H1 (cell line): ENCODE results near the gene JPH3. TPM values are rescaled to one million over a fixed set of nuclear protein-coding genes. Genes with fewer than 3 reads are reported as not detected.

ENCODE experiments used
- CTCF ChIA-PET: fragments of 300-600 bp; sonication (Branson Sonifier 250); formaldehyde crosslinking; loops from one replicate; lab custom pipeline; 2021; ENCODE audit not compliant: partially characterized antibody; lab: Charles Lee
- POLR2A ChIA-PET: fragments of 300-600 bp; sonication (Branson Sonifier 250); formaldehyde crosslinking; loops from one replicate; lab custom pipeline; 2021; ENCODE audit warnings: inconsistent platforms; ENCODE audit not compliant: partially characterized antibody; lab: Charles Lee
- DNase-seq, 2 experiments: peaks; one replicate each; pipeline versions ENCODE4 v3.0.0 to v3.0.0-alpha.2; 2010 to 2022; ENCODE audit warnings: low spot score in 2 of 2, low read depth in 1 of 2, mixed read lengths in 1 of 2
- FAIRE-seq: peaks from 2 replicates; lab custom pipeline; 2011; peaks lifted over from hg19 to GRCh38; lab: Jason Lieb, UNC
- H2AFZ ChIP-seq: 2 replicates; pipeline ENCODE4 v1.8.1; 2012; ENCODE audit warnings: low read length, inconsistent platforms
- H2AK5ac ChIP-seq: 2 replicates; pipeline ENCODE4 v1.6.1; 2013; ENCODE audit warnings: low read depth, low read length
- H2BK120ac ChIP-seq: replicated peaks from 2 replicates; pipeline ENCODE3; 2013; ENCODE audit warnings: low read depth, low read length, inconsistent platforms
- H2BK12ac ChIP-seq: 2 replicates; pipeline ENCODE4 v1.6.1; 2013; ENCODE audit warnings: low read depth, low read length
- H2BK15ac ChIP-seq: 2 replicates; pipeline ENCODE4 v1.6.1; 2013; ENCODE audit warnings: low read length
- H2BK20ac ChIP-seq: 2 replicates; pipeline ENCODE4 v1.6.1; 2013; ENCODE audit warnings: low read length
- H2BK5ac ChIP-seq: 2 replicates; pipeline ENCODE4 v1.6.1; 2013; ENCODE audit warnings: low read depth, low read length
- H3K14ac ChIP-seq: 2 replicates; pipeline ENCODE4 v1.6.1; 2013; ENCODE audit warnings: inconsistent platforms; ENCODE audit not compliant: insufficient read length
- H3K18ac ChIP-seq: 2 replicates; pipeline ENCODE4 v1.6.1; 2013; ENCODE audit warnings: low read length; ENCODE audit errors: extremely low read depth
- H3K23ac ChIP-seq: 2 replicates; pipeline ENCODE4 v1.6.1; 2013; ENCODE audit warnings: inconsistent platforms; ENCODE audit not compliant: insufficient read length
- H3K23me2 ChIP-seq: 2 replicates; pipeline ENCODE4 v1.6.1; 2013; ENCODE audit warnings: low read depth, low read length
- H3K27ac ChIP-seq: 2 replicates; pipeline ENCODE4 v1.6.1; 2011; ENCODE audit warnings: low read depth, low read length, inconsistent platforms
- H3K27me3 ChIP-seq, 4 experiments: replicated peaks in 1 of 4; 1 replicate in 1 of 4; 2 replicates in 3 of 4; pipeline versions ENCODE4 v1.6.1 to v1.8.1; 2011 to 2013; ENCODE audit warnings: low read length in 3 of 4, mild to moderate bottlenecking in 3 of 4, inconsistent platforms in 2 of 4, mixed read lengths in 2 of 4, moderate library complexity in 1 of 4; ENCODE audit not compliant: control insufficient read depth in 3 of 4, insufficient read depth in 3 of 4; ENCODE audit errors: extremely low read depth in 1 of 4
- H3K36me3 ChIP-seq, 4 experiments: 2 replicates each; pipeline versions ENCODE4 v1.6.1 to v1.8.1; 2011 to 2013; ENCODE audit warnings: mild to moderate bottlenecking in 4 of 4, low read length in 3 of 4, moderate library complexity in 2 of 4, control low read depth in 1 of 4, inconsistent platforms in 1 of 4; ENCODE audit not compliant: insufficient read depth in 4 of 4, control insufficient read depth in 2 of 4
- H3K4ac ChIP-seq: replicated peaks from 2 replicates; pipeline ENCODE3; 2013; ENCODE audit warnings: low read length, low read depth, mixed read lengths, inconsistent platforms; ENCODE audit not compliant: insufficient read length
- H3K4me1 ChIP-seq, 4 experiments: replicated peaks in 1 of 4; 1 replicate in 1 of 4; 2 replicates in 3 of 4; pipeline versions ENCODE4 v1.6.1 to v1.8.1; 2011 to 2013; ENCODE audit warnings: low read length in 3 of 4, inconsistent platforms in 2 of 4, mixed read lengths in 1 of 4; ENCODE audit not compliant: insufficient read depth in 4 of 4, control insufficient read depth in 3 of 4
- H3K4me2 ChIP-seq, 2 experiments: 2 replicates each; pipeline versions ENCODE4 v1.6.1 to v1.8.1; 2011 to 2013; ENCODE audit warnings: low read depth in 2 of 2, low read length in 2 of 2, control low read depth in 1 of 2, inconsistent platforms in 1 of 2, mild to moderate bottlenecking in 1 of 2; ENCODE audit not compliant: insufficient read depth in 1 of 2
- H3K4me3 ChIP-seq, 4 experiments: fragments of 200-600, 300-600 bp in 1 of 4; sonication (generic), shearing (Covaris generic), sonication (Bioruptor Twin) in 1 of 4; 2 replicates each; pipeline versions ENCODE4 v1.5.1 to v1.8.1; 2011 to 2016; ENCODE audit warnings: low read length in 4 of 4, low read depth in 3 of 4, control low read depth in 2 of 4, inconsistent platforms in 2 of 4, mild to moderate bottlenecking in 2 of 4, mixed read lengths in 1 of 4, moderate library complexity in 1 of 4; ENCODE audit not compliant: insufficient read depth in 2 of 4; ENCODE audit errors: extremely low read depth in 1 of 4
- H3K56ac ChIP-seq: replicated peaks from 2 replicates; pipeline ENCODE3; 2013; ENCODE audit warnings: low read depth, mild to moderate bottlenecking, mixed read lengths, low read length, inconsistent platforms; ENCODE audit not compliant: insufficient read length
- H3K79me1 ChIP-seq: 2 replicates; pipeline ENCODE4 v1.6.1; 2013; ENCODE audit warnings: low read depth, low read length, control low read depth
- H3K79me2 ChIP-seq, 2 experiments: 2 replicates each; pipeline versions ENCODE4 v1.6.1 to v1.8.1; 2012 to 2013; ENCODE audit warnings: low read length in 2 of 2, mild to moderate bottlenecking in 2 of 2, inconsistent platforms in 1 of 2; ENCODE audit not compliant: insufficient read depth in 2 of 2, control insufficient read depth in 1 of 2
- H3K9ac ChIP-seq, 4 experiments: replicated peaks in 1 of 4; 1 replicate in 1 of 4; 2 replicates in 3 of 4; pipeline versions ENCODE4 v1.6.1 to v1.8.1; 2011 to 2013; ENCODE audit warnings: low read depth in 3 of 4, low read length in 3 of 4, control low read depth in 2 of 4, mild to moderate bottlenecking in 2 of 4, moderate library complexity in 2 of 4, inconsistent platforms in 1 of 4; ENCODE audit errors: extremely low read depth in 1 of 4
- H3K9me3 ChIP-seq, 2 experiments: 2 replicates each; pipeline versions ENCODE4 v1.6.1 to v1.8.1; 2012 to 2013; ENCODE audit warnings: mild to moderate bottlenecking in 2 of 2, moderate library complexity in 2 of 2, control low read depth in 1 of 2, inconsistent platforms in 1 of 2, low read depth in 1 of 2, low read length in 1 of 2, mixed read lengths in 1 of 2; ENCODE audit not compliant: insufficient read depth in 2 of 2
- H4K20me1 ChIP-seq, 2 experiments: replicated peaks in 1 of 2; 2 replicates each; pipeline versions ENCODE3 to v1.8.1; 2011 to 2013; ENCODE audit warnings: inconsistent platforms in 2 of 2, low read length in 2 of 2, mild to moderate bottlenecking in 1 of 2; ENCODE audit not compliant: insufficient read depth in 2 of 2, control insufficient read depth in 1 of 2
- H4K5ac ChIP-seq: 2 replicates; pipeline ENCODE4 v1.6.1; 2013; ENCODE audit warnings: low read length, low read depth, mixed read lengths, inconsistent platforms; ENCODE audit not compliant: insufficient read length
- H4K8ac ChIP-seq: 2 replicates; pipeline ENCODE4 v1.8.0; 2013; ENCODE audit warnings: mild to moderate bottlenecking, moderate library complexity, low read length, inconsistent platforms; ENCODE audit not compliant: insufficient read depth; ENCODE audit errors: extremely low read depth
- H4K91ac ChIP-seq: replicated peaks from 2 replicates; pipeline ENCODE3; 2013; ENCODE audit warnings: low read length, mixed read lengths, inconsistent platforms; ENCODE audit not compliant: insufficient read length
- EGR1 ChIP-seq: IDR thresholded peaks from 2 replicates; pipeline ENCODE4 v1.6.1; 2011; ENCODE audit warnings: low read depth, low read length, borderline replicate concordance
- HDAC6 ChIP-seq: IDR thresholded peaks from one replicate; pipeline ENCODE4 v1.7.1; 2012; ENCODE audit warnings: low read depth, mild to moderate bottlenecking, inconsistent platforms, low read length, moderate library complexity
- KDM5A ChIP-seq: fragments of 200-600 bp; IDR thresholded peaks from 2 replicates; pipeline ENCODE4 v1.7.1; 2012; ENCODE audit warnings: mild to moderate bottlenecking, low read length, inconsistent platforms, mixed read lengths
- POLR2AphosphoS5 ChIP-seq: IDR thresholded peaks from 2 replicates; pipeline ENCODE4 v1.6.1; 2011; ENCODE audit warnings: low read depth, low read length
- WGBS, 2 experiments: shearing (Covaris generic) in 1 of 2; methylation state at CpG; one replicate each; pipeline versions ENCODE4 v1.1.6 to v1.1.7; 2013 to 2015; ENCODE audit warnings: low lambda C conversion rate in 2 of 2, mixed read lengths in 2 of 2, inconsistent platforms in 1 of 2, low coverage in 1 of 2, missing lambda C conversion rate in 1 of 2; ENCODE audit not compliant: insufficient replicate concordance in 2 of 2, insufficient coverage in 1 of 2, insufficient read length in 1 of 2; ENCODE audit errors: extremely low coverage in 1 of 2, missing lambda C conversion rate in 1 of 2; 5-methylcytosine and 5-hydroxymethylcytosine counted together
- polyA plus RNA-seq, 7 experiments: library from polyadenylated mRNA; depleted of rRNA in 3 of 7; stranded (reverse) in 5 of 7; unstranded in 2 of 7; fragments of >200 nt in 5 of 7; fragments of 200-250 nt in 2 of 7; gene quantifications; 1 replicate in 5 of 7; 2 replicates in 1 of 7; 4 replicates in 1 of 7; pipeline versions ENCODE4 v1.2.1 to v1.2.3, GENCODE V29; 2011 to 2013; ENCODE audit warnings: missing spikeins in 2 of 7, mixed read lengths in 2 of 7
- total RNA-seq: library from RNA; stranded (reverse); fragmentation: NEBNext Ultra II Directional; extraction: Animal tissue kit (Norgen Biotek cat#: 25700); gene quantifications from 2 replicates; pipeline ENCODE4 v1.2.1, GENCODE V29; 2021

The JPH3 gene
- total and polyA plus RNA-seq, 2 of the 8 experiments (the other 6 are each of a cell fraction or from before 2014, with no cell fraction given) = 10.3 to 28.3 TPM

DNA sequence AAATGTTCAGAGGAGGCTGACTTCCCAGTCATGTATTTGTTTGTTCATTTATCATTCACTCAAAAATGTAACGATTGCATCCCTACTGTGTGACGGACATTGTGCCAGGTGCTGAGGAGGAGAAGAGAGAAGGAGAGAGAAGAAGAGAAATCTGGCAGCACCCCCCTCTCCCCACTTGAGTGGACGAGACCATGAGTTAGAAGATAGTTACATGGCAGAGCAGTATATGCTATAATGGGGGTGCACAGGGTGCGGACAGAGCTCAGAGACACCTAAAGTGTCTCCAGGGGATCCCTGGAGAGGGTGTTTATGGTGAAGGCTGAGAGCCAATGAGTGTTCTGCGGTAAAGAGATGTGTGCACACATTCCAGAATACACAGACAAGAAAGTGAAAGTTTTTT lies 6.6 kb upstream of the JPH3 start:
- no peak for DNase-seq
- no peak overlapping the region for H2BK120ac ChIP-seq
- no peak overlapping the region for H3K18ac ChIP-seq
- H3K23ac ChIP-seq = no peak overlapping the region
- no peak overlapping the region for H4K8ac ChIP-seq
- no peaks in the 10 kb centered on the region; a peak in 1 of 7 replicates for H3K4me1 ChIP-seq
- no peak overlapping the region for H2BK5ac ChIP-seq
- peaks cover 0 to 2% (median 0%) of the 10 kb centered on the region in 4 experiments; a peak in 3 of 7 replicates for H3K27me3 ChIP-seq
- H4K20me1 ChIP-seq = peaks cover 0 to 7% of the 10 kb centered on the region in 2 experiments
- H4K91ac ChIP-seq = no peak overlapping the region
- H2AFZ ChIP-seq = no peak overlapping the region
- H3K27ac ChIP-seq = no peak overlapping the region
- no peaks in the 10 kb centered on the region for H3K79me2 ChIP-seq
- H3K9ac ChIP-seq = no peak overlapping the region
- H3K4me3 ChIP-seq = no peak overlapping the region
- CTCF ChIA-PET = interaction anchor here (0.6 to 2.0 kb wide), 3 partner anchors 41 to 245 kb away, joined by 3 to 8 read pairs (median 3); no protein-coding TSS in a partner anchor
- no peak overlapping the region for H4K5ac ChIP-seq
- no peak for FAIRE-seq
- H2BK15ac ChIP-seq = no peak overlapping the region
- H3K23me2 ChIP-seq = peaks cover 8% of the 10 kb centered on the region; the same call in 1 of the 2 replicates
- no peaks in the 10 kb centered on the region for H3K79me1 ChIP-seq
- no peaks in the 10 kb centered on the region for H3K9me3 ChIP-seq
- H2AK5ac ChIP-seq = no peak overlapping the region
- WGBS, 2 experiments = 92% methylated on average over 5 of the region's 5 CpGs; no CpG with 5 or more reads in 1 of the 2 experiments
- no peak overlapping the region for H3K14ac ChIP-seq
- POLR2A ChIA-PET = no interaction called here
- H3K56ac ChIP-seq = no peak overlapping the region
- no peak overlapping the region for H3K4ac ChIP-seq
- H3K4me2 ChIP-seq = no peak overlapping the region
- no peaks in the 10 kb centered on the region for H3K36me3 ChIP-seq
- no peak overlapping the region for H2BK20ac ChIP-seq
- H2BK12ac ChIP-seq = no peak overlapping the region
- TF ChIP-seq HDAC6 (no peak), EGR1 (no peak), POLR2AphosphoS5 (no peak), KDM5A (no peak)
